Mononuclear cell (primary cell): ENCODE measurements around the gene LTBP4. TPM values are rescaled to one million over a fixed set of nuclear protein-coding genes. Genes with fewer than 3 reads are reported as not detected.
A peak's percentile ranks its signal among the peaks of the same experiment; 100 is the strongest.

Experiments used
- H3K27me3 ChIP-seq: 2 replicates; pipeline ENCODE4 v1.6.0; 2011; ENCODE audit warnings: low read length, control low read depth; ENCODE audit not compliant: insufficient read depth
- H3K4me1 ChIP-seq: 2 replicates; pipeline ENCODE4 v1.5.1; 2011; ENCODE audit warnings: mild to moderate bottlenecking, low read length, control low read depth; ENCODE audit not compliant: insufficient read depth
- H3K4me3 ChIP-seq: 2 replicates; pipeline ENCODE4 v1.5.1; 2011; ENCODE audit warnings: mild to moderate bottlenecking, low read length, moderate library complexity
- H3K9me3 ChIP-seq: 2 replicates; pipeline ENCODE4 v1.5.1; 2011; ENCODE audit warnings: low read depth, mild to moderate bottlenecking, control low read depth, low read length
- total RNA-seq: library from RNA; depleted of rRNA; stranded (reverse); fragments of >200 nt; gene quantifications from one replicate; pipeline ENCODE4 v1.2.3, GENCODE V29; 2012

LTBP4 gene
- total RNA-seq, 1 donor, result 16.2 TPM

GRCh38 chr19:40599331-40599901 is 1.8 kb upstream of the LTBP4 start:
- Histone ChIP-seq H3K27me3 (peaks cover 55% of the 10 kb centered on the region), H3K4me1 (peaks cover 65% of the 10 kb centered on the region), H3K9me3 (no peaks in the 10 kb centered on the region), H3K4me3 (no peak overlapping the region)

GRCh38 chr19:40599902-40600569 is 1.1 kb upstream of the LTBP4 start:
- Histone ChIP-seq H3K9me3 (no peaks in the 10 kb centered on the region), H3K4me3 (no peak overlapping the region), H3K4me1 (peaks cover 68% of the 10 kb centered on the region), H3K27me3 (peaks cover 60% of the 10 kb centered on the region)

- Histone ChIP-seq H3K27me3 (peaks cover 60% of the 10 kb centered on the region), H3K4me3 (no peak overlapping the region), H3K9me3 (no peaks in the 10 kb centered on the region), H3K4me1 (peaks cover 74% of the 10 kb centered on the region)
These were observed 517 bp upstream of the LTBP4 start for GRCh38 chr19:40600570-40601133.

DNA sequence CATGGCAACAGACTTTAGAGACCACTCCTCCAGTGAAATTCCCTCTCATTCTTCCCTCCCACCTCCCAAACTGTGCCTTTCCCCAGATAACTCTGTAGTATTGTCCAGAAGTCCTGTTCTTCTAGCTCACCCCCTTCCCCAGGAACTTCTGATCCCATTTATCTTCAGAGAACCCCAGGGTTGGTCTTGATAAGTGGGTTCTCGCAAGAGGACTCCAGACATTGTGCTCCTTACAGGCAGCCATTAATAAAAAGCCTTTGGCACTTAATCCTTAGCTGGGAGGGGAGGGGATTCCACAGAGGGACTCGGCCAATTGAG is 1.9 kb downstream of the LTBP4 start:
- H3K9me3 ChIP-seq, result no peaks in the 10 kb centered on the region
- H3K27me3 ChIP-seq, result peaks cover 49% of the 10 kb centered on the region
- peaks cover 78% of the 10 kb centered on the region for H3K4me1 ChIP-seq
- no peak overlapping the region for H3K4me3 ChIP-seq

DNA sequence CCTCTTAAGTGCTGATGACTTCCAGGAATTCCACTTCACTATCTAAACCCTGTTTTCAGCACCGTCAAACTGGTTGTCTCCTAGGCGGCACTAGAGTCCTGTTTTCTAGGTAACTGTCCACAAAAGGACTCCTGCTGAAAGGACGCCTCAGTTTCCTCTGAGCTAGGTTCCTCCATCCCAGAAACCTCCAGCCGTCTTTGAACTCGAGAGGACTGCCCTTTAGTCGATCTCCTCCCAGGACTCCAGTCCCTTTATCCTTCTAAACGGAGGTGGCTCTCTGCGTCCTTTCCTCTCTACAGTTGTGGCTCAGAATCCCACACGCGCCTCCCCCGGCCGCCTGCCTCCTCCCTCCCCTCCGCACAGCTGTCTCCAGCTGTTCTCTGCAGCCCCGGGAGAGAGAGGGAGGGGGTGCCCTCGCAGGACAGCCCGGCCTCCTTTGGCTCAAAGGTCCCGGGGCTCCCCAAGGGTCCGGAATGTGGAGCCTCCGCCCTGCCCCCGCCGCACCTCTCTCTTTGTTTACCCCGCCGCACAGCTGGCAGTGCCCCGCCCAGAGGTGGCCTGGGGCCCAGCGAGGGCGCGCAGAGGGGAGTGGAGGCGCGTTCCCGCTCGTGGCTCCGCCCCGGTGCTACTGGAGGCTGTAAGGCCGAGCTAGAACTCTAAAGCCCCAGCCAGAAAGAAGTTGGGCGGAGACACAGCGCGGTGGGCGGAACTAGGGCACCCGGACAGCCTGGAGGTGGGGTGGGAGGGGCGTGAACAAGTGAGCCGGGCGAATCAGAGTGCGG is 2.4 kb downstream of the LTBP4 start:
- Histone ChIP-seq H3K4me1 (peaks cover 72% of the 10 kb centered on the region), H3K4me3 (no peak overlapping the region), H3K9me3 (no peaks in the 10 kb centered on the region), H3K27me3 (peaks cover 45% of the 10 kb centered on the region)

GRCh38 chr19:40604171-40604646 is 3.0 kb downstream of the LTBP4 start:
- Histone ChIP-seq H3K27me3 (peaks cover 40% of the 10 kb centered on the region), H3K9me3 (no peaks in the 10 kb centered on the region), H3K4me3 (no peak overlapping the region), H3K4me1 (peaks cover 72% of the 10 kb centered on the region)

GRCh38 chr19:40604647-40605215 is 3.6 kb downstream of the LTBP4 start:
- Histone ChIP-seq H3K27me3 (peaks cover 35% of the 10 kb centered on the region), H3K9me3 (no peaks in the 10 kb centered on the region), H3K4me1 (peaks cover 71% of the 10 kb centered on the region), H3K4me3 (peak overlapping the region; percentile 5)

DNA sequence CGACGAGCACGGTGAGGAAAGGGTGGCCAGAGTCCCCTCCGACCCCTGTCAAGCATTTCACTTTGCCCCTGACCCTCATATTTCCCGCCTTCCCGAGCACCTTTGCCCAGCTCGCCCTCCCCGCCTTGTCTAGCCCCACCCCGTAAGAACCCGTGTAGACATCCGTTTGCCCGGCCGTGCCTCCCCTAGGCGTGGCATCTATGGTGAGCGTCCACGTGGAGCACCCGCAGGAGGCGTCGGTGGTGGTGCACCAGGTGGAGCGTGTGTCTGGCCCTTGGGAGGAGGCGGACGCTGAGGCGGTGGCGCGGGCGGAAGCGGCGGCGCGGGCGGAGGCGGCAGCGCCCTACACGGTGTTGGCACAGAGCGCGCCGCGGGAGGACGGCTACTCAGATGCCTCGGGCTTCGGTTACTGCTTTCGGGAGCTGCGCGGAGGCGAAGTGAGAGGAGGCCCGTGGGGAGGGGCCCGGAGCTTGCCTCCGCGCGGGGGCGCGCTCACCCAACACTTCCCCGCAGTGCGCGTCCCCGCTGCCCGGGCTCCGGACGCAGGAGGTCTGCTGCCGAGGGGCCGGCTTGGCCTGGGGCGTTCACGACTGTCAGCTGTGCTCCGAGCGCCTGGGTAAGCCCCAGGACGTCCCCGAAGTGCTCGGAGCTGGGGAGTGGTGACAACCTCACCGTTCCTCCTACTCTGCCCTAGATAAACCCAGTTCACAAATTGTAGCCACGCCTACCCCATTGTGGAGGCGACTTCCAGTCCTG is 4.2 kb downstream of the LTBP4 start:
- Histone ChIP-seq H3K9me3 (no peaks in the 10 kb centered on the region), H3K27me3 (peaks cover 30% of the 10 kb centered on the region), H3K4me1 (peaks cover 70% of the 10 kb centered on the region), H3K4me3 (peak overlapping the region; percentile 31)

GRCh38 chr19:40607311-40608239 is 6.4 kb downstream of the LTBP4 start:
- Histone ChIP-seq H3K4me1 (peaks cover 59% of the 10 kb centered on the region), H3K9me3 (no peaks in the 10 kb centered on the region), H3K27me3 (peaks cover 14% of the 10 kb centered on the region), H3K4me3 (no peak overlapping the region)

- H3K4me1 ChIP-seq, result peaks cover 60% of the 10 kb centered on the region
- peaks cover 9% of the 10 kb centered on the region for H3K27me3 ChIP-seq
- H3K9me3 ChIP-seq, result no peaks in the 10 kb centered on the region
- H3K4me3 ChIP-seq, result no peak overlapping the region
These were observed 7.1 kb downstream of the LTBP4 start for GRCh38 chr19:40608240-40608621.

GRCh38 chr19:40608957-40609356 is 7.8 kb downstream of the LTBP4 start:
- no peak overlapping the region for H3K4me3 ChIP-seq
- H3K4me1 ChIP-seq, result peaks cover 59% of the 10 kb centered on the region
- H3K27me3 ChIP-seq, result peaks cover 9% of the 10 kb centered on the region
- H3K9me3 ChIP-seq, result no peaks in the 10 kb centered on the region

GRCh38 chr19:40609561-40610395 is 8.6 kb downstream of the LTBP4 start:
- Histone ChIP-seq H3K27me3 (peaks cover 4% of the 10 kb centered on the region), H3K4me1 (peaks cover 59% of the 10 kb centered on the region), H3K4me3 (peak overlapping the region; percentile 30), H3K9me3 (no peaks in the 10 kb centered on the region)
